GM12878 (cell line): ENCODE data around the gene MMP11. TPM values are rescaled to one million over a fixed set of nuclear protein-coding genes. Genes with fewer than 3 reads are reported as not detected.

Experiments
- ATAC-seq: fragments of 200-7000 bp; cut with Tn5 transposase; 3 replicates; pipeline ENCODE4 v1.9.1; 2020; ENCODE audit warnings: mild to moderate bottlenecking, moderate library complexity
- BruUV-seq: library from RNA; stranded (reverse); fragments of 400-500 nt; replicated peaks from 2 replicates; lab custom pipeline; 2021; lab: Mats Ljungman, UMichigan
- CTCF ChIA-PET: fragments of 300-600 bp; sonication (Branson Sonifier 250); formaldehyde crosslinking; extraction: SDS; loops from one replicate; lab custom pipeline; 2021; ENCODE audit warnings: inconsistent platforms; lab: Yijun Ruan, JAX
- POLR2A ChIA-PET: fragments of 350-600 bp; formaldehyde crosslinking; extraction: SDS; loops from one replicate; lab custom pipeline; 2021; ENCODE audit warnings: inconsistent platforms; lab: Charles Lee
- RAD21 ChIA-PET: fragments of 300-600 bp; sonication (Branson Sonifier 250); formaldehyde crosslinking; loops from one replicate; lab custom pipeline; 2023; ENCODE audit warnings: antibody characterized with exemption; ENCODE audit not compliant: unreplicated experiment; lab: Charles Lee
- SMC1A ChIA-PET: fragments of 300-600 bp; sonication (Branson Sonifier 250); formaldehyde crosslinking; loops from one replicate; lab custom pipeline; 2023; ENCODE audit not compliant: unreplicated experiment, uncharacterized antibody; lab: Charles Lee
- DNase-seq: peaks from one replicate; pipeline ENCODE4 v3.0.0-alpha.2; 2011; ENCODE audit warnings: low read depth, low spot score
- FAIRE-seq: peaks from 3 replicates; lab custom pipeline; 2011; peaks lifted over from hg19 to GRCh38; lab: Jason Lieb, UNC
- H2AFZ ChIP-seq: 2 replicates; pipeline ENCODE4 v1.6.0; 2011; ENCODE audit warnings: low read depth, low read length, control low read depth; ENCODE audit not compliant: control insufficient read depth
- H3K27ac ChIP-seq: 2 replicates; pipeline ENCODE4 v1.5.1; 2011; ENCODE audit warnings: control low read depth; ENCODE audit not compliant: control insufficient read depth, insufficient read depth
- H3K27me3 ChIP-seq, 2 experiments: replicated peaks in 1 of 2; 2 replicates each; pipeline versions ENCODE4 v1.6.0 to v1.6.1; 2011; ENCODE audit warnings: low read length in 1 of 2; ENCODE audit not compliant: control insufficient read depth in 2 of 2, insufficient read depth in 2 of 2
- H3K36me3 ChIP-seq, 2 experiments: 2 replicates each; pipeline ENCODE4 v1.5.1; 2011; ENCODE audit warnings: low read length in 1 of 2; ENCODE audit not compliant: control insufficient read depth in 2 of 2, insufficient read depth in 2 of 2
- H3K4me1 ChIP-seq: 2 replicates; pipeline ENCODE4 v1.6.1; 2011; ENCODE audit warnings: mild to moderate bottlenecking, low read length, moderate library complexity, mixed read lengths; ENCODE audit not compliant: control insufficient read depth, insufficient read depth
- H3K4me2 ChIP-seq: 2 replicates; pipeline ENCODE4 v1.6.0; 2011; ENCODE audit warnings: control low read depth; ENCODE audit not compliant: control insufficient read depth, insufficient read depth
- H3K4me3 ChIP-seq: fragments of 200-600 bp; sonication (generic); 2 replicates; pipeline ENCODE4 v1.5.1; 2016
- H3K79me2 ChIP-seq: 2 replicates; pipeline ENCODE4 v1.6.0; 2011; ENCODE audit warnings: low read length; ENCODE audit not compliant: control insufficient read depth, insufficient read depth
- H3K9ac ChIP-seq: 2 replicates; pipeline ENCODE4 v1.8.0; 2011; ENCODE audit warnings: low read length, control low read depth, mixed read lengths; ENCODE audit not compliant: control insufficient read depth, insufficient read depth
- H3K9me3 ChIP-seq: replicated peaks from 3 replicates; pipeline ENCODE4 v1.5.1; 2011; ENCODE audit warnings: mild to moderate bottlenecking, low read length; ENCODE audit not compliant: control insufficient read depth, insufficient read depth
- H4K20me1 ChIP-seq: 2 replicates; pipeline ENCODE4 v1.6.0; 2011; ENCODE audit not compliant: control insufficient read depth, insufficient read depth
- BHLHE40 ChIP-seq, 2 experiments: fragments of 450-650 bp in 1 of 2; IDR thresholded peaks; 2 replicates each; pipeline ENCODE4 v1.6.1; 2011 to 2017; ENCODE audit warnings: low read depth in 2 of 2, borderline replicate concordance in 1 of 2, improper control_type of control experiment in 1 of 2, low read length in 1 of 2, mild to moderate bottlenecking in 1 of 2
- E2F4 ChIP-seq: IDR thresholded peaks from 2 replicates; pipeline ENCODE4 v1.6.1; 2012; ENCODE audit warnings: low read depth, low read length, improper control_type of control experiment
- EP300 ChIP-seq, 2 experiments: fragments of 150-350 bp in 1 of 2; IDR thresholded peaks; 2 replicates each; pipeline ENCODE4 v1.6.1; 2011 to 2012; ENCODE audit warnings: low read depth in 2 of 2, low read length in 2 of 2, borderline replicate concordance in 1 of 2, improper control_type of control experiment in 1 of 2, inconsistent platforms in 1 of 2; ENCODE audit not compliant: control insufficient read depth in 1 of 2
- MYB ChIP-seq: fragments of 150-350 bp; IDR thresholded peaks from 2 replicates; pipeline ENCODE4 v1.6.1; 2014; ENCODE audit warnings: mild to moderate bottlenecking, low read depth, low read length, borderline replicate concordance
- POU2F2 ChIP-seq: IDR thresholded peaks from 3 replicates; pipeline ENCODE4 v1.6.1; 2011; ENCODE audit warnings: low read depth, mild to moderate bottlenecking, low read length, borderline replicate concordance
- STAT1 ChIP-seq: fragments of 450-650 bp; conservative IDR thresholded peaks from 2 replicates; pipeline ENCODE4 v1.6.1; 2014; ENCODE audit warnings: antibody characterized with exemption, mild to moderate bottlenecking
- SUPT20H ChIP-seq: IDR thresholded peaks from 2 replicates; pipeline ENCODE4 v1.6.1; 2011; ENCODE audit warnings: low read depth, mild to moderate bottlenecking, low read length, moderate library complexity, borderline replicate concordance; ENCODE audit not compliant: control insufficient read depth
- ZBTB33 ChIP-seq: fragments of 450-650 bp; IDR thresholded peaks from 2 replicates; pipeline ENCODE4 v1.6.1; 2017; ENCODE audit warnings: mild to moderate bottlenecking
- WGBS: methylation state at CpG from one replicate; pipeline ENCODE4 v1.1.6; 2016; ENCODE audit warnings: low lambda C conversion rate; ENCODE audit not compliant: insufficient replicate concordance, insufficient coverage; ENCODE audit errors: missing lambda C conversion rate; 5-methylcytosine and 5-hydroxymethylcytosine counted together
- in situ Hi-C: fragments of 300-500 bp; cut with MboI; formaldehyde crosslinking; loops from 9 replicates; pipeline ENCODE4 v1.14.3; 2018; ENCODE audit warnings: mixed read lengths
- intact Hi-C: fragments of 100-400 bp; cut with micrococcal nuclease; formaldehyde crosslinking; loops from one replicate; pipeline ENCODE4 v1.14.2; 2022; ENCODE audit not compliant: unreplicated experiment
- polyA plus RNA-seq, 11 experiments: library from polyadenylated mRNA; depleted of rRNA in 4 of 11; unstranded in 6 of 11; stranded (reverse) in 5 of 11; fragments of >200 nt; fragmentation: Nextera tagmentation in 4 of 11; fragmentation: Illumina TruSeq in 1 of 11; extraction: Ambion mirVana in 4 of 11; extraction: Trizol in 1 of 11; gene quantifications; 1 replicate in 1 of 11; 2 replicates in 10 of 11; pipeline versions ENCODE4 v1.2.1 to v1.2.3, GENCODE V29; 2011 to 2016; ENCODE audit warnings: inconsistent platforms in 2 of 11, missing spikeins in 2 of 11, low read depth in 1 of 11
- total RNA-seq, 4 experiments: library from RNA; depleted of rRNA in 3 of 4; stranded (reverse); fragments of >200 nt in 3 of 4; fragmentation: Illumina TruSeq in 1 of 4; extraction: Trizol in 1 of 4; gene quantifications; 2 replicates each; pipeline versions ENCODE4 v1.2.1 to v1.2.3, GENCODE V29; 2013 to 2021

MMP11 gene
- total and polyA plus RNA-seq, 10 of the 15 experiments (the other 5 are each of a cell fraction or from before 2014, with no cell fraction given) = 0.03 to 1.1 (median 0.31) TPM; not detected in 2

GRCh38 chr22:23769321-23769965, 3.2 kb upstream of the MMP11 start:
- Histone ChIP-seq H3K4me2 (no peak overlapping the region), H3K27ac (no peak overlapping the region), H3K27me3 (peaks cover 0 to 2% of the 10 kb centered on the region in 2 experiments; a peak in 2 of 4 replicates), H3K79me2 (peaks cover 22% of the 10 kb centered on the region), H3K4me1 (peaks cover 23% of the 10 kb centered on the region), H3K9ac (no peak overlapping the region), H3K36me3 (no peaks in the 10 kb centered on the region; a peak in 1 of 4 replicates), H2AFZ (no peak overlapping the region), H3K4me3 (no peak overlapping the region), H4K20me1 (no peaks in the 10 kb centered on the region; the same call in 1 of the 2 replicates), H3K9me3 (no peaks in the 10 kb centered on the region)
- DNase-seq = no peak
- FAIRE-seq = no peak
- no peak for ATAC-seq
- in situ Hi-C loops (no loop called here), intact Hi-C loops (loop anchor here (5.0 kb wide), 1 partner anchor 227 kb away; no protein-coding TSS in a partner anchor)
- 63% methylated on average over 5 of the region's 6 CpGs for WGBS
- ChIA-PET CTCF (interaction anchor here (0.5 to 7.5 kb wide), 6 partner anchors 15 to 89 kb away, joined by 3 to 197 read pairs (median 4); partner anchors contain the start of genes DERL3 and VPREB3), SMC1A (interaction anchor here (1.0 to 6.3 kb wide), 5 partner anchors 17 to 87 kb away, joined by 3 to 40 read pairs (median 10); partner anchors contain the start of genes SLC2A11 and SMARCB1), RAD21 (interaction anchor here (3.6 to 4.0 kb wide), 2 partner anchors 76 to 81 kb away, joined by 24 to 34 read pairs; no protein-coding TSS in a partner anchor), POLR2A (interaction anchor here (0.5 to 3.2 kb wide), 5 partner anchors 17 to 92 kb away, joined by 3 to 18 read pairs (median 4); no protein-coding TSS in a partner anchor)
- TF ChIP-seq MYB (no peak), ZBTB33 (no peak), POU2F2 (no peak), BHLHE40 (IDR thresholded peaks at IDR 0.05; ENCODE audit: borderline replicate concordance in 1 of 2, low read depth in 2 of 2, low read length in 1 of 2) (no peak), STAT1 (no peak), EP300 (IDR thresholded peaks at IDR 0.05; ENCODE audit: borderline replicate concordance in 1 of 2, control insufficient read depth in 1 of 2, low read depth in 2 of 2, low read length in 2 of 2) (no peak), SUPT20H (no peak), E2F4 (no peak)
- no TSS peak for BruUV-seq
